Measurements from ENCODE around the gene LCP2.
A peak's percentile ranks its signal among the peaks of the same experiment; 100 is the strongest.
"Not testable (repeated sequence)": the region's sequence is repeated elsewhere in the genome, so short reads cannot be mapped to it uniquely, and the experiment has no call there.

Gene LCP2

DNA sequence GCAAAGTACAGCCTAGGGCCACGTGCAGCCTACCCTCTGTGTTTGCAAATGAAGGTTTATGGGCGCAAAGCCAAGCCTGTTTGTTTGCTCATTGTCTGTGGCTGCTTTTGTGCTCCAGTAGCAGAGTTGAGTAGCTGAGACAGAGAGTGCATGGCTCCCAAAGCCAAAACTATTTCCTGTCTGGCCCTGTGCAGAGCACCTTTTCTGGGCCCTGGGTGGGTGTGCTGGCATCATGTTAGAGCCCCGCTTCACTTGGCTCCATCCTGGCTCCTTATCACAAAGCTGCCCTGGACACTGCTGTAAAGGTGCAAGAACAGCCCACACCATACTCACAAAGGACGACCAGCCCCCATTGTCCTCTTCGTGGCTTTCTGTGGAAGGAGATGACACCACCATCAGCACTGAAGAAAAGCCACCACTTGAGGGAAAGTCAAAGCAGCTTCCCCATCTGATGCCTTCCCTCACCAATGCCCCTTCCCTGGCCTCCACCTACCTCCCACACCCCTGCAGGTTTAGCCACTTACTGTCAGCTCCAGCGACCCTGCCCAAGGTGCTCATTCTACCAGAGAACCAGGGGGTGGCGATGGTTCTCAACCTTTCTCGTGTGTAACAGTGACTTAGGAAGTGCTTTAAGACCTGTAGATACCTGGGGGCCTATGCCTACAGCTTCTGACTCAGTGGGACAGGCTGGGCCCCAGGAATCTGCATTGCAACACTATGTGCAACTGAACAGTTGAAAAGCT lies 23.4 kb downstream of the LCP2 start:
- DNase-seq (ENCODE audit: low read depth): peak; percentile 31

- DNase-seq (ENCODE audit: low read depth): no peak
These were observed 27.1 kb downstream of the LCP2 start for GRCh38 chr5:170270293-170271069.

DNA sequence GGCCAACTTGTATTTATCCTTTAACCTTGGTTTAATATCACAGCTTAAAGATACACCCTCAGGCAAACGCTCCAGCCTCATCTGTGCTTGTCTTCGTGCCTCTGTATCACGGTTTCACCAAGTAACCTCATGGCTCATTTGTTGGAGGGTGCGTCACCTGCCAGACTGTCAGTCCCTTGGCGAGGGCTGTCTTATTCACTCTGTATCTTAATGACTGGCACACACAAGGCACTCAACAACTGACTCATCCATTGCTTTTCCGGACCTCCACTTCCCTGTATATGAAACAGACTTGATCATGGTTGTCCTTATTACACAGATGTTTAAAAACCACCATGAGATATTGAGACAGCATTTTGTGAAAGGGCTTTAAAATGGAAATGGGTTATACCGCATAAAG lies 28.0 kb downstream of the LCP2 start:
- peak; percentile 51 for DNase-seq (ENCODE audit: low read depth)

DNA sequence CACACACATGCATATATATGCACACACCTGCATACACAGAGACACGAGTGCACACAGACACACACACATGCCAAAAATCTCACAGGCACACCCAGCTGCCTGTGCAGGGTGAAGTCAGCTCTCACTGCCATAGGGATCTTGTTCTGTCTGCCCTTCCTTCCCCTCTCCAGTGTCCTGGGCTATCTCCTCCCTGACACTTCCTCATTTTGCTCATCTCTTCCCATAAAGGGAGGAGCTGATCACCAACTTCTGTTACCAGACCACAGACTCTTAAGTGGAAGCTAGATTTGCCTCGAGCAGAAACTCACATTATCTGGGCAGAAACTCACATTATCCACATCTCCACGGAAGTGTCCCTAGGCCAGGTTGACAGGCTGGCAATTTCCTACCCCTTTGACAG lies 28.7 kb downstream of the LCP2 start:
- DNase-seq (ENCODE audit: low read depth): no peak

DNA sequence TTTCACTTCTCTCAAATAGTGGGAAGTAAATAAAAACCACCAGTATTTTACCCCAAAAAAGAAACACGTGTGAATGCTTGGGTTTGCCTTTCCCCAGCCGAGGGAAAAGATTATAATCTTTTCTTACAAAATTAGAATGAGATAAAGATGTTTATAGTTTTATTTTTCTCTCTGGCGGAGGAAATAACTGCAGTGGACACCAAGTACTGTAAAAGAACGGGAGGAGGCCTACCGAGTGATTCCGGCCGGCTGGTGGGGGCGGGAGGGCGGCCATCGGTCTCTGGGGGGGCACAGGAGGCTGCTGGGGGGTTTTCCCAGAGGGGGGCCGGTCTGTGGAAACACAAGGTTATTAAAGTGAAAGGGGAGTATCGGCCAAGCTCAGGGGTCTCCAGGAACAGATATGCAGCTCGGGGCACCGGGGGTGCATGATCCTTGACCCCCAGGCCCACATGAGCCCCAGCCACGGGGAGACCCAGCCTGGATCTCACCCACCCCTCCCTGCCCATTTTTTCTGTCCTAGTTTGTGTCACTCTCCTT lies 29.4 kb downstream of the LCP2 start:
- DNase-seq (ENCODE audit: low read depth): no peak

- peak; percentile 72 for DNase-seq (ENCODE audit: low read depth)
These were observed 30.0 kb downstream of the LCP2 start for GRCh38 chr5:170267431-170268152.

GRCh38 chr5:170266570-170267381 lies 30.8 kb downstream of the LCP2 start:
- no peak for DNase-seq (ENCODE audit: low read depth)

GRCh38 chr5:170265522-170265921 lies 32.1 kb downstream of the LCP2 start:
- DNase-seq (ENCODE audit: low read depth): no peak

DNA sequence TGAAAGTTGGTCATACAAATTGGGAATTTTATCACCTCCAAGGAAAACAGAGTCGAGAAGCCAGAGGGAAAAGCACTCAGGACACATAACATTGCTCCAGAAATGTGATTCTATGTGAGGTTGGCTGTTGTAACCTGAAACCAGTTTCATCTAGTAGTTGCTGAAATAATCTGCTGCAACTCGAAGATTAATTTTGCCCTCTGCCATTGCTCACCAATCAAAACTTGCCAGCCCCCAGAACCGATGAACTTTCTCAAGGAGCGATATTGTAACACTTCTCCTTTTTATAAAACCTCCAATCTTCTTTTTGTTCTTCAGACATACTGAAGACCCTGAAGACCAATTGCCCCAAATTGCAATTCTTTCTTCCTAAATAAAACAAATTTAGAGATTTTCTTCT lies 33.7 kb downstream of the LCP2 start:
- no peak for DNase-seq (ENCODE audit: low read depth)

DNA sequence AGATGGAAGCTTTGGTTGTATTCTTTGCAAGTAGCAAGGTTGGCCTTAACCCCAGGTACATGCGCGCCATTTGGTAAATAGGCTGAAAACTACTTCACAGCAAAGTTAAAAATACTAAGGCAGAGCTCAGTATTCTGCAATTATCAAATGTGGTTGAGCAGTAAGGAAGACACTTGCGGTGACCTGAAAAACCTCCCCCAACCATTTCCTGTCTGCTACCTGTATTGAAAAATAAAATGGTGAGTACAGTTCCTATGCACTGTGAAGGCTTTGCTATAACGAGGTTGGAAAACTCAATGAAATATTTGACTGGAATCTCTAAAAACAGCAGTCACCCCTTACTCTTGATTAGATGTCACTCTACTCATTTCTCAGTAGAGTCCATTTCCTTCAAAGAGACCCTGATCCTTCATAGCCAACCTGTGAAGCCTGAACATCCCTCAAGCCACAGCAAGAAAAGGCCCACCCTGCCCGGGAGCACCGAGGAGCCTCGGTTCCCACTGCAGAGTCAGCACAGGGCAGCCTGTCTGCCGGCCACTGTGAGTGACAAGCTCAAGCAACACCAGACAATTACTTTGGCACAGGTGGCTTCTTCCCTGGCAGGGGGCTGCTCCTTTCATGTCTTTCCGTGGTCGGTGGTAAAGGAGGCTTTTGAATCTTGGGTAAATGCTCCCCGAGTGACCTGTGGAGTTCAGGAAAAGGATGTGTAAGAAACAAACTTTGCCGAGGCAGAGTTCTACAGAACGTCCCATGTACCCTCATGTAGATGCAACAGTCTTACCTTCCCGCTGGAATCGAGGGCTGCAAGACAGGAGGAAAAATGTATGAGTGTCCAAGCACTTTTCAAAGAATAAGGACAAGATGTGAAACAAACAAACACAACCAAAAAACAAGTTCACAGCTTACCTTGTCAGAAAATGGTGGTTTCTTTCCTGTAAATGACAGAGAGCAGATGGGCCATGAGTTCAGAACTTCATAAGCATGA lies 35.2 kb downstream of the LCP2 start:
- DNase-seq (ENCODE audit: low read depth): no peak

GRCh38 chr5:170261528-170262043 lies 36.0 kb downstream of the LCP2 start:
- no peak for DNase-seq (ENCODE audit: low read depth)

DNA sequence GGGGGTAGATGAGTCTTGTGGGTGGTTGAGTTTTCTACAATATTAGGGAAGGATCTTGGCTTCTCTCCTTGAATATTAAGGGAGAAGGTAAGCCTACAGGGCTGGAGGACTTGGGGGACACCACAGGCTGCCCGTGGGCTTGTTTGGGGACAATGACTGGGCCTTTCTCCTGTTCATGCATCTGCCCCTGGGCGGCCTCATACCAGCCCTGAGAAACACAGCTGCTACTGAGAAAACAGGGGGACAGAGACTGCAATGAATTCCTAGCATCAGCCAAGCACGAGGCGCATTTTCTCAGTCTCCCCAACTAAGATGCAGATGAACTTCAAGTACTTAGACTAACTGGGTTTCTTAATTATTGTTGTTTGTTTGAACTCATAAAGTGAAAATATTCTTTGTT lies 40.2 kb downstream of the LCP2 start:
- no peak for DNase-seq (ENCODE audit: low read depth)

GRCh38 chr5:170256571-170256970 lies 41.0 kb downstream of the LCP2 start:
- DNase-seq (ENCODE audit: low read depth): no peak

DNA sequence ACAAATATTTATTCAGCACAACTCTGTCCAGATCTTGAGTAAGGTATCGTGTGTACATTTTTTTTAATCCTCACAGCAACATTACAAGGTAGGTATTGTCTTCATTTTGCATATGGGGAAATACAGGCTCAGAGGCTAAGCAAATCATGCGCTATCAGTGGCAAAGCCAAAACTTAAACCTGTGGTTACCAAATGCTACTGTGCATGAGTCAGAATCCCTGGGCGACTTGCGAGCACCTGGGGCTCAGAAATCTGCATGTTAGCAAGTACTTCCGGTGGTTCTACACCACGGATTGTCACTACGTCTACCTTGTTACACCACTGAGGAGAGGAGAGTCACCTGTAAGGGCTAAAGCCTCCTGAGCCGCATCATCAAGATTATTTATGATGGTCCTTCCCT lies 43.5 kb downstream of the LCP2 start:
- DNase-seq (ENCODE audit: low read depth): peak; percentile 49

GRCh38 chr5:170252720-170253350 lies 44.7 kb downstream of the LCP2 start:
- no peak for DNase-seq (ENCODE audit: low read depth)

GRCh38 chr5:170252109-170252508 lies 45.5 kb downstream of the LCP2 start:
- DNase-seq (ENCODE audit: low read depth): no peak

GRCh38 chr5:170251462-170251861 lies 46.1 kb downstream of the LCP2 start:
- DNase-seq (ENCODE audit: low read depth): no peak

DNA sequence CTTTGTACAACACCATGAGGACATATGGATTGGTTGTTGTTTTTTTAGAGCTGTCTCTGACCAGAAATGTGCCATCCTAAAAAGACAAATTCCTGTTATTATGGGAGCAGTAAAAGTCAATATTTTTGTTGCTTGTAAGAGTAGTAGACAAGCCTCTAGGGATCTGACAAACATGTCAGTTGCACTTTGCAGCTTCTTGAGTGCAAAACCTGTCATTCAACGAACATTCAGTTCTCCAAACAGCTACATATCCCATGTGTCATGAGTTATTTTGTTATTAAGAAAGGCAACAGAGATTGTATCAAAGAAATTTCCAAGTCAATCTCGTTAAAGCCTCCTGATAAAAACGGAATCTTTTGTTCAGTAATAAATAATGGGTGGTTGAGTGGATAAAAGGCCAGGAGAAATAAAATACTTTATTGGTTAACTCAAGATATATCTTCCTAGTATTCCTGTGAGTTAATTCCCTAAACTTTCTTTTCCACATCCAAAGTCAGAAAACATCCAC lies 46.7 kb downstream of the LCP2 start:
- DNase-seq (ENCODE audit: low read depth): no peak

DNA sequence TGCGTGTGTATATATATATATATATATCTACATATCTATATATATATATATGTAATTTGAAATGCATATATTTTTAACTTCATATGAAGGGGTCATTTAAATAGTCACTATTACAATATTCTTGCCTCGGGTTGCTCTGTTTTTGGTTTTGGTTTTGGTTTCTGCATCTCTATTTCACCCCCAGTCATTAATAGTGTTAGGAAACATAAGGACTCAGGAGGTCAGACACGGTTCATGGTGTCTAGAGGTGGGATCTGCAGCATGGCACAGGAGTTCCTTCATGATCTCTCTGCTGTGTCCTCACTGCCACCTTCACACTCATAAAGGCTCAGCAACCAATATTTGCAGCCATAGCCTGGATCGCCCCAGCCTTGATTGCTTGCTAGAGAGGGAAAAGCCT lies 48.2 kb downstream of the LCP2 start:
- no peak for DNase-seq (ENCODE audit: low read depth)

- DNase-seq (ENCODE audit: low read depth): not testable (repeated sequence)
These were observed 48.7 kb downstream of the LCP2 start for GRCh38 chr5:170248931-170249227.

All from activated T-helper 9 cell treated with anti-CD3 and anti-CD28 coated beads, Interleukin-2, amount 50 U/mL, for 16 hours (primary cell).